ENCODE measurements around the gene ANOS1. TPM values are rescaled to one million over a fixed set of nuclear protein-coding genes. Genes with fewer than 3 reads are reported as not detected.

The ANOS1 gene
- total RNA-seq, 1 experiment from 2014 or later, result 54.9 TPM

GRCh38 chrX:8675006-8675630 is 56.8 kb downstream of the ANOS1 start:
- Histone ChIP-seq H4K91ac (ENCODE audit: insufficient read length, low read depth, low read length) (no peak overlapping the region), H3K56ac (ENCODE audit: insufficient read length, low read depth, low read length) (no peak overlapping the region), H2BK15ac (ENCODE audit: low read depth, low read length) (no peak overlapping the region), H3T11ph (ENCODE audit: low read length) (no peak overlapping the region), H2BK120ac (ENCODE audit: low read depth, low read length, poor library complexity, severe bottlenecking) (no peak overlapping the region), H3K23ac (ENCODE audit: insufficient read length, low read depth, low read length) (no peak overlapping the region), H2AFZ (ENCODE audit: low read length) (no peak overlapping the region), H3K4ac (ENCODE audit: low read depth, low read length) (no peak overlapping the region), H4K5ac (ENCODE audit: insufficient read length, low read depth, low read length) (no peak overlapping the region), H3K23me2 (ENCODE audit: insufficient read length, low read depth, low read length, poor library complexity, severe bottlenecking) (no peaks in the 10 kb centered on the region), H3K27me3 (ENCODE audit: insufficient read depth, low read length) (no peaks in the 10 kb centered on the region), H3K79me1 (ENCODE audit: insufficient read depth, low read depth, low read length, poor library complexity, severe bottlenecking) (peaks cover 2% of the 10 kb centered on the region), H4K8ac (replicated peaks; ENCODE audit: insufficient read length, low read depth, low read length) (no peak overlapping the region), H2AK5ac (ENCODE audit: insufficient read length, low read length) (no peak overlapping the region), H3K9ac (ENCODE audit: extremely low read depth, insufficient read length, low read length) (no peak overlapping the region), H4K20me1 (ENCODE audit: control insufficient read depth, insufficient read depth, insufficient read length) (no peaks in the 10 kb centered on the region), H3K14ac (ENCODE audit: insufficient read depth, low read length) (no peak overlapping the region), H3K79me2 (ENCODE audit: insufficient read depth, low read length) (peaks cover 24% of the 10 kb centered on the region; the same call in 1 of the 2 replicates), H3K9me3 (ENCODE audit: control insufficient read depth, low read depth, low read length) (no peaks in the 10 kb centered on the region), H2BK12ac (ENCODE audit: insufficient read length, low read depth, low read length) (peak overlapping the region; percentile 55), H3K18ac (ENCODE audit: insufficient read length, low read depth, low read length) (no peak overlapping the region), H2BK20ac (ENCODE audit: low read depth, low read length, poor library complexity, severe bottlenecking) (no peak overlapping the region), H3K27ac (ENCODE audit: insufficient read length, low read depth, low read length) (no peak overlapping the region), H2BK5ac (ENCODE audit: insufficient read length, low read length) (no peak overlapping the region), H3K4me1 (ENCODE audit: insufficient read depth, low read length) (peaks cover 7% of the 10 kb centered on the region; the same call in 1 of the 2 replicates), H3K4me2 (ENCODE audit: insufficient read depth, insufficient read length, low read length) (no peak overlapping the region)
- Mint-ChIP-seq H3K27ac (peak overlapping the region in 1 of 3 experiments; percentile 7; a peak in 1 of 7 replicates), H3K9me3 (no peaks in the 10 kb centered on the region), H3K4me3 (no peak overlapping the region), H3K27me3 (ENCODE audit: low read depth) (no peaks in the 10 kb centered on the region), H3K36me3 (ENCODE audit: insufficient read depth in 1 of 3, low read depth in 3 of 3) (peaks cover 5 to 16% (median 11%) of the 10 kb centered on the region in 3 experiments; a peak in 5 of 7 replicates), H3K4me1 (peaks cover 44 to 54% of the 10 kb centered on the region in 2 experiments)
- WGBS (ENCODE audit: extremely low coverage, insufficient read length, low lambda C conversion rate), result no CpG with 5 or more reads among the region's 6 CpGs
- no peak for DNase-seq
- no peak for TF ChIP-seq CTCF (conservative IDR thresholded peaks at IDR 0.05)
